GM21825 (cell line): ENCODE data around the gene FBXO48.
"Not testable (repeated sequence)": the region's sequence is repeated elsewhere in the genome, so short reads cannot be mapped to it uniquely, and the experiment has no call there.

Experiments
- ATAC-seq: cut with Tn5 transposase; IDR thresholded peaks from one replicate; pipeline ENCODE4 v1.9.1; 2021; ENCODE audit warnings: mild to moderate bottlenecking, moderate library complexity; ENCODE audit not compliant: unreplicated experiment

FBXO48 gene, protein sequence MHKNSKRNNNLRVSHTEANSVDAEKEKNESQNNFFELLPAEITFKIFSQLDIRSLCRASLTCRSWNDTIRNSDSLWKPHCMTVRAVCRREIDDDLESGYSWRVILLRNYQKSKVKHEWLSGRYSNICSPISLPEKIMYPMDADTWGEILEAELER

DNA sequence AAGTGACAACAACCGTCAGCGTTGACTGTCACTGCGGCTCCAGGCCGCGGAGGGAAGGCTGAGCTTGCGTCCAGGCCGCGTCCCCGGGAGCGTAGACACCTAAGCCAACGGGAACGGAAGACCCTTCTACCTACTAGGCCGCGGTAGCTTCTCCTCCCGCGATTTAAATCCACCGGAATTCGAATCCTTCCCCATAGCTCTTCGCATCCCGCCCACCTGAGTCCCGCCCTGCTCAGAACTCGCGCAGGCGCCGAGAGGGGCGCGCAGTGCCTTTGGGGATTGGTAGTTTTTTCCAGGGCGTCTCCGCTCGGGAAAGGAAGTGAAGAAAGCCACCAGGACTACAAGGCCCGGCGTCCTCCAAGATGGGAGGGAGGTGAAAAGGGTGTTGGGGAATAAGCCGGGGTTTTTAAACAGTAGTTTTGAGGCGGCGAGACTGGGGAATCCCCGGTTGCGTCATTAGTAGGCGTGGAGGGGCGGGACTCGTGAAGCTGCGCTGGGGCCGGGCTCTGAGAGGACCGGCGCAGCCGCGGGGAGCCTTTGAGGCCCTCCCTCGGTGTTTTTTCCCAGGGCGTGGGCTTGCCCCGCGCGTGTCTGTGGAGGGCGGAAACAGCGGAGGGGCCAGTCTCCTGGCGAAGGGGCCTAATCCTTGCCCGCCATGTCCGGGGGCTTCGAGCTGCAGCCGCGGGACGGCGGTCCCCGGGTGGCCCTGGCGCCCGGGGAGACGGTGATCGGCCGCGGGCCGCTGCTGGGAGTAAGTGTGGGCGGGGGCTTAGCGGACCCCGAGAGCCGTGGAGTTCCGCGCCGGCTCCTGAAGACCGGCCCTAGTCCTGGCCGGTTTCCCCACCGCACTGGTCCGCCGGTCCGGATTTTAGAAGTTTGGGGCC, at the start of gene FBXO48, which contains the start of gene APLF:
Gene FBXO48, minus strand, starts transcription at position 218 of the 884 bp plus-strand sequence. CDS start 2,149 bp downstream, outside the sequence.
Gene APLF, plus strand, starts transcription at position 509 of the 884 bp plus-strand sequence. Its CDS starts 147 bp downstream, at position 656.
- peak; percentile 93 for ATAC-seq

DNA sequence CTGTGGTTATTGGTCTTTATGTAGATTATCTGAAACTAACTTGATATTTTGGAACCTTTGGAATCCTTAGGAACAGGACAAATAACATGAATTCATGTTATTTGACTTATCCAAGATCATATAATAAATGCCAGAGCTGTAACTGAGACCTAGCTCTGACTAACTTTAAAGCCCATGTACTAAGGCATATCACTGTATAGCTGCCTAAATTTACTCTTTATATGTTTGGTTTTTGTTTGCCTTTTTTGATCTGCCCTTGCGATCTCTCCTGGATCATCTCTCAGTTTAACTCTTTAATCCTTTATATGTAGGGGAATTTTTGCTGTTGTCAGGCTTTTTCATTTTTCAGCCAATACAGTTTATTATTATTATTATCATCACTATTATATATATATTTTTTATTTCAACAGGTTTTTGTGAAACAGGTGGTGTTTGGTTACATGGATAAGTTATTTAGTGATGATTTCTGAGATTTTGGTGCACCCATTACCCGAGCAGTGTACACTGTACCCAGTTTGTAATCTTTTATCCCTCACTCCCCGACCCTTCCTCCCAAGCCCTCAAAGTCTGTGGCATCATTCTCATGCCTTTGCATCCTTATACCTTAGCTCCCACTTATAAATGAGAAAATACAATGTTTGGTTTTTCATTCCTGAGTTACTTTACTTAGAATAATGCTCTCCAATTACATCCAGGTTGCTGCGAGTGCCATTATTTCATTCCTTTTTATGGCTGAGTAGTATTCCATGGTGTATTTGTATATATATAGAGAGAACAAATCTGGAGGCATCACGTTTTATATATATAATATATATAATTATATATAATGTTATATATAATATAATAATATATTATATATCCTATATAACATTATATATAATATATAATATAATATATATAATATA, 49.2 kb upstream of the FBXO48 start:
- ATAC-seq, result no peak

DNA sequence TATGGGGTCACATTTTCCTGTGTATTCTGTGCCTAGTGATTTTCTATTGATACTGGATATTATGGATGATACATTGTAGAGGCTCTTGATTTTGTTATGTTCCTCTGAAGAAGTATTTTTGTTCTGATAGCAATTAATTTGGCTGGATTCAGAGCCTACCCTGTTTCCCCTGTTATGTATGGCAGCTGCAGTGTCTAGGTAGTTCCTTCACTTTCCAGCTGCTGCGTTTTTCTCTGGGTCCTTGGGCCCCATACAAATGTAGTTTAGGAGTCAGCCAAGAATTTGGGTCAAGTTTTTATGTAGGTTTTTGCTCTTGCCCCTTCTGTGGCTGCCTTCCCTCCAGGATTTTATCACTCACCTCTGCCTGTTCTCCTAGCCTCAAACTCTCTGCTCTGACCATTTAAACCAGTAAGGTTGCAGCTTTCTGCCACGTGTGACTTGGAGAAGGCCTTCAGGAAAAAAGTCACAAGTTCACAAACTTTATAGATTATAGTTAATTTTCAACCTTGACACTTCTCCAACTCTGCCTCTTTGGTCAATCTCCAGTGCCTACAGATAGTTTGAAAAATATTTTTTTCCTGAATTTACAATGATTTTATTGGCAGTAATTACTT, 47.3 kb upstream of the FBXO48 start:
- no peak for ATAC-seq

- no peak for ATAC-seq
Observed at GRCh38 chr2:68512966-68513365, 45.9 kb upstream of the FBXO48 start.

- ATAC-seq, result no peak
Observed at GRCh38 chr2:68512326-68512725, 45.2 kb upstream of the FBXO48 start.

GRCh38 chr2:68506170-68506569, 39.1 kb upstream of the FBXO48 start:
- ATAC-seq, result no peak

- ATAC-seq, result no peak
Observed at GRCh38 chr2:68505603-68506159, 38.6 kb upstream of the FBXO48 start.

DNA sequence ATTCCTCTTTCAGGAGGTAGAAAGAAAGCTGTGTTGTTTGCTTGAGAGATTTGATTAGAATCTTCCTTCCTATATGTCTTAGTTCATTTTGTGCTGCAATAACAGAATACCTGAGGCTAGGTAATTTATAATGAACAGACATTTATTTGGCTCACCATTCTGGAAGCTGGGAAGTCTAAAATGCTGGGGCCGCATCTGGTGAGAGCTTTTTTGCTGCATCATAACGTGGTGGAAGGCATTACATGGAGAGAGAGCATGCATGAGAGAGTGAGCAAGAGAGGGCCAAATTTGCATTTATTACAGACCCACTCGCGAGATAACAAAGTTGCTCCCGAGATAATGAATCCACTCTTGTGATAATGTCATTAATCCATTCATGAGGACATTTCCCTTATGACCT, 34.7 kb upstream of the FBXO48 start:
- ATAC-seq, result no peak

DNA sequence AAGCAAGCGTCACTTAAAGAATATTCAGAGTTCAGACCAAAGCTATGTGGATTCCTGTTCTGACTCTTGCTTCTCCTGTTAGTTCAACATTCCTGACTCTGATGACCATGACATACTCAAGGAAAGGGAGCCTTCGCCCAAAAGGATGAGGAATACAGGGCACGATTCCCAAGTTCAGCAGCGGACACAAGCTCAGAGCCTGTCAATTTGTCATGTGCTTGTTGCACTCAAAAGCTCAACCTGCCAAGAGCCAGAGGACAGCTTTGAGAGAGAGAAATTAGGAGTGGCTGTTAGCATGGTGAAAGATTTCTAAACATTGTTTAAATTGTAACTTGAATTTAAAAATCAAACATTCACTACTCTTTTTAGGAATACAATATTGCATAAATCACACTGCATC, 33.6 kb upstream of the FBXO48 start:
- ATAC-seq, result no peak

DNA sequence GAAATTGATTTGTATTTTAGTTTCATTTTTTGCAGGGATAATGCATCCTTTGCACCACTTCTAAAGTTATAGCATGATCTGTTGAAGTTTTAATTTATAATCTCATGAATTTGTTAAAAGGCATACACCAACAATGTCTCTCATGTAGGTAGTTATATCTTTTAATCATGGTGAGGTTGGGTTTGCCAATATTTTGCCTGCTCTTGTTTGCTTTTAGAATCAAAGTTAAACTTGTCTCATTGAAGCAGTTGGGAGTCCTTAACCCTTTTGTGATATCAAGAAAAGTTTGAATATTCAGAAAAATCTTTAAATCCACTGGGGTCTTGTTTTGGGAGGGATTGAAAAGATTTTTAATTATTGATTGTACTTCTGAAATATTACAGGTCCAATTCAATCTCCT, 32.0 kb upstream of the FBXO48 start:
- no peak for ATAC-seq

- ATAC-seq, result no peak
Observed at GRCh38 chr2:68491582-68491981, 24.5 kb upstream of the FBXO48 start.

GRCh38 chr2:68489282-68489681, 22.2 kb upstream of the FBXO48 start:
- ATAC-seq, result no peak

DNA sequence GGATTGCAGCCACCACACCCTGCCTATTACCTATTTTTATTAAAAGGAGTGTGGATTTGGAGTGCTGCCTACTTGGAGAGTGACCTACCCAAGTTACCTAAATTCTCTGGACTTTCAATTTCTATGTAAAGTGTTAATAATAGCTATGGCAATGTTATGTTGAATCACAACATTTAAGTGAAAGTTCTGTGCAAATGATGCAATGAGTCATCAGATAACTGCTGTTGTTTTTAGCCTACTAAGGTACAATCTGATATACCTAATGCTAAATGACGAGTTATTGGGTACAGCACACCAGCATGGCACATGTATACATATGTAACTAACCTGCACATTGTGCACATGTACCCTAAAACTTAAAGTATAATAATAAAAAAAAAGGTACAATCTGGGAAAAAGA, 21.5 kb upstream of the FBXO48 start:
- not testable (repeated sequence) for ATAC-seq

- no peak for ATAC-seq
Observed at GRCh38 chr2:68487773-68488355, 20.8 kb upstream of the FBXO48 start.

DNA sequence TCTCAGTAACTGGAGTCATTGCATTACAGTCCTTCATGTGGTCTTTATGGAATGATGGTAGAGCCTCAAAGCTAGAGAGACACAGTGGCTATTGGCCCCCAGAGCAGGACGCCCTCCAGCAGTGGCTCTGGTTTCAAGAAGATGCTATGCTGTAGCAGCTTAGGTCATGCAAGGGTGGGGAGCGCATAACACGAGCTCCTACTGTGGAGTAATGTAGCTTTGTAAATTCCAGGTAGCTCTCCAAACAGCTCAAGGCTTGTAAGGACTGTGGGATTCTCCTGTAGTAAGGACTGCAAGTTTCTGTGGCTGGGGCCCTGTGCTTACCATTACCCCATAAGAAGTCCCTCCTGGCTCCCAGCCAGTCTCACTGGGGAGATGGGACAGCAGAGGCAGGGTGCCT, 15.9 kb upstream of the FBXO48 start:
- ATAC-seq, result no peak

DNA sequence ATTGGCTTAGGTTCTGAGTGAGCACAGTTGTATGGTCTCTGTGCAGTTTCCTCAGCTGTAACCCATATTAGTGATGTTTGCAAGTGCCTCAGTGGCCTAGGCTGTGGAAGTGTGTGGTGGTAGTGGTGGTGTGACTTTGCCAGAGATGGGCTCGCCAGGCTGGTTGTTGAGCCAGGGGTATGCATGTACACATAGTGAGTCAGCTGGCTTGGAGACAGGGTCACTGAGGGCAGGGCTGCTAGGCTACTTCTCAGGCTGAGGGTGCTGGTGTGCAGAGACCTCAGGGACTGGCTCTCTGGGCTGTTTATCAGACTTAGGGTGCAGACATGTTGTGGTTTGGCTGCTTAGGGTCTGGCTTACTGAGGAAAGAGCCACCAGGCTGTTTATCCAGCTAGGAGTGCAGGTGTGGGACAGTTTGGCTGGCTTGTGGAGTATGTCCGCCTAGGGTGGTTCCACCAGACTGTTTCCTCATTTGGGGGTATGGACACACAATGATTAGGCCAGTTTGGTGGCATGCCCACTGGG, 15.3 kb upstream of the FBXO48 start:
- ATAC-seq, result no peak

DNA sequence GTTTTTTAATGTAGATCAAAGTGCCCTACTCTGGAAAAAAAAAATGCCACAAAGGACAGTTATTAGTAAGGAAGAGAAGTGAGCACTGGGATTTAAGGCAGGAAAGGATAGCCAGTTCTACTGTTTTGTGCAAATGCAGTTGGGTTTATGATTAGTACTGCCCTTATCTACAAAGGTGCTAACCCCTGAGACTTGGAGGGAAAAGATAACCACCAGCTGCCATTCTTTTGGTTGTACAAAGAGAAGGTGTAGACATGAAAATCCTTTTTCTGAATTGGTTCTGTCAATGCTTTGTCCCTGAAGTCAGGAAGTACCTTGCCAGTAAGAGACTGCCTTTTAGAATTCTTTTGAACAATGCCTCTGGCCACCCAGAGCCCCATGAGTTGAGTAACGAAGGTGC, 11.6 kb upstream of the FBXO48 start:
- ATAC-seq, result no peak

GRCh38 chr2:68476454-68476853, 9.4 kb upstream of the FBXO48 start:
- ATAC-seq, result no peak

DNA sequence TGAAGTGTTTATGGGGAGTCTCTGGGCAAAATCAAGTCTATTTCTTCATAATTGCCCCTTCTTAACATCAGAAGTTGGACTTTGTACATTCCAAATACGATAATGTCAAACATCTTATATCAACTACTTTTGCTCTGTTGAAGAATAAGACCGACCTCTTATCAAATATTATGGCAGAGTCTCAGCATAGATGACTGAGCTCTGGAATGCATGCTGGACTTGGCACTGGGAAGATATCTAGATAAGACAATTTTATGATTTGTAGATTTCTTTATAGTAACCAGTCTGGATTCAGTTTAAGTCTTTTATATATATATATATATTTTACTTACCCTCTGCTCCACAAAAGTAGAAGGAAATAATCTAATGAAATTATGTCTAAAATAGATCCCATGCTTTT, 8.5 kb upstream of the FBXO48 start:
- no peak for ATAC-seq

- ATAC-seq, result no peak
Observed at GRCh38 chr2:68475110-68475509, 8.0 kb upstream of the FBXO48 start.
